ENCODE data around the gene FAM222A. TPM values are rescaled to one million over a fixed set of nuclear protein-coding genes. Genes with fewer than 3 reads are reported as not detected.

FAM222A gene
- polyA plus RNA-seq (2011; rRNA removed) (0.12 and 0.36 TPM in 2 replicates), polyA minus RNA-seq (2011; rRNA and poly(A)+ RNA removed) (0.24 and 0.31 TPM in 2 replicates)

GRCh38 chr12:109713187-109714070 is at the start of gene FAM222A:
Gene FAM222A (plus strand): TSS chr12:109713825. CDS start chr12:109744147, 30,322 bp downstream.
- TF ChIP-seq, protein P1, sequence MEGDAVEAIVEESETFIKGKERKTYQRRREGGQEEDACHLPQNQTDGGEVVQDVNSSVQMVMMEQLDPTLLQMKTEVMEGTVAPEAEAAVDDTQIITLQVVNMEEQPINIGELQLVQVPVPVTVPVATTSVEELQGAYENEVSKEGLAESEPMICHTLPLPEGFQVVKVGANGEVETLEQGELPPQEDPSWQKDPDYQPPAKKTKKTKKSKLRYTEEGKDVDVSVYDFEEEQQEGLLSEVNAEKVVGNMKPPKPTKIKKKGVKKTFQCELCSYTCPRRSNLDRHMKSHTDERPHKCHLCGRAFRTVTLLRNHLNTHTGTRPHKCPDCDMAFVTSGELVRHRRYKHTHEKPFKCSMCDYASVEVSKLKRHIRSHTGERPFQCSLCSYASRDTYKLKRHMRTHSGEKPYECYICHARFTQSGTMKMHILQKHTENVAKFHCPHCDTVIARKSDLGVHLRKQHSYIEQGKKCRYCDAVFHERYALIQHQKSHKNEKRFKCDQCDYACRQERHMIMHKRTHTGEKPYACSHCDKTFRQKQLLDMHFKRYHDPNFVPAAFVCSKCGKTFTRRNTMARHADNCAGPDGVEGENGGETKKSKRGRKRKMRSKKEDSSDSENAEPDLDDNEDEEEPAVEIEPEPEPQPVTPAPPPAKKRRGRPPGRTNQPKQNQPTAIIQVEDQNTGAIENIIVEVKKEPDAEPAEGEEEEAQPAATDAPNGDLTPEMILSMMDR (IDR thresholded peaks at IDR 0.05; ENCODE audit: insufficient read depth, low read depth, low read length), result 0 out of 2 replicates have a peak, but pooled peaks have one; percentile 8
- peak; percentile 81 for DNase-seq (ENCODE audit: low read depth)
- ChIA-PET POLR2A (no interaction called here), CTCF (interaction anchor here (0.6 kb wide), 1 partner anchor 1086 kb away, joined by 3 read pairs; no protein-coding TSS in a partner anchor)
- Histone ChIP-seq H3K36me3 (ENCODE audit: control insufficient read depth, insufficient read depth, low read length) (no peaks in the 10 kb centered on the region), H3K27me3 (ENCODE audit: control insufficient read depth, insufficient read depth, low read length) (peaks cover 15% of the 10 kb centered on the region), H3K4me3 (ENCODE audit: low read depth, low read length) (peak within 1 kb of the TSS; percentile 54)

DNA sequence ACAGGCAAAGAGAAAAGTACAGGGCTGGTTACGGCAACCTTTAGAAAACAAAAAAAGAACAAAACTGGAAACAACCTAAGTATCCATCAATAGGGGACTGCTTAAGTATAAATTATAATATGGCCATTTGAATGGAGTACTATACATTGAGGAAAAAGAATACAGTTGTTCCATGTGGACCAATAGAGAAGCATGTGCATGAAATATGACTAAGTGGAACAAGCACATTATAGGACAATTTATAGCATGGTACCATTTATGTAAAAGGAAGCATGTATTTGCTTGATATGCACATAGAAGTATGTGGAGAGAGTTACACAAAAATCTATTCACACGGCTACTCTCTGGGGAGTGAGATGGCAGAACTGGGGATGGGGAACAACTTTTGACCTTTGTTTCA is 49.2 kb upstream of the FAM222A start:
- Histone ChIP-seq H3K36me3 (ENCODE audit: control insufficient read depth, insufficient read depth, low read length) (no peaks in the 10 kb centered on the region), H3K4me3 (ENCODE audit: low read depth, low read length) (no peak overlapping the region), H3K27me3 (ENCODE audit: control insufficient read depth, insufficient read depth, low read length) (peaks cover 3% of the 10 kb centered on the region; the same call in 1 of the 2 replicates)
- ChIA-PET POLR2A (no interaction called here), CTCF (no interaction called here)
- TF ChIP-seq, protein P1 (IDR thresholded peaks at IDR 0.05; ENCODE audit: insufficient read depth, low read depth, low read length), result no peak
- no peak for DNase-seq (ENCODE audit: low read depth)

DNA sequence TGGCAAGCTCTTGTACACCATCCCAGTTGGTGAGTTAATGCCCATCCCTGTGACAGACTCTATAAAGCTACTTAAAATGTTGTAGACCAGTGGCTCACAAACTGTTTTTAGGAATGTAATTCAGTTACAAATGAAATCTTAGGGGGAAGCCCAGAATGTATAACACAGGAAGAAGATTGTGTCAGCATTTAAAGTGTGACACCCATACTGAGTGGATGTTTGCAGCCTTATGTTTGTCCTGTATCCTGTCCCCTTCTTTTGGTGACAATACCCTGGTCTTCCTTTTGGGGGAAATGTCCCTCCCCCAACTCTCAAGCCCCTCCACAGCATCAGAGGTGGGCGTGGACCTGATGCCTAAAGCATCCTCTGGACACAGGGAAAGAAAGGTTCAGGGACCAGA is 47.6 kb upstream of the FAM222A start:
- H3K27me3 ChIP-seq (ENCODE audit: control insufficient read depth, insufficient read depth, low read length), result peaks cover 3% of the 10 kb centered on the region; the same call in 1 of the 2 replicates
- CTCF ChIA-PET, result no interaction called here
- POLR2A ChIA-PET, result no interaction called here
- no peak for DNase-seq (ENCODE audit: low read depth)
- TF ChIP-seq, protein P1 (IDR thresholded peaks at IDR 0.05; ENCODE audit: insufficient read depth, low read depth, low read length), result no peak
- H3K4me3 ChIP-seq (ENCODE audit: low read depth, low read length), result no peak overlapping the region
- no peaks in the 10 kb centered on the region for H3K36me3 ChIP-seq (ENCODE audit: control insufficient read depth, insufficient read depth, low read length)

GRCh38 chr12:109670731-109671130 is 42.9 kb upstream of the FAM222A start:
- Histone ChIP-seq H3K4me3 (ENCODE audit: low read depth, low read length) (no peak overlapping the region), H3K27me3 (ENCODE audit: control insufficient read depth, insufficient read depth, low read length) (peaks cover 3% of the 10 kb centered on the region; the same call in 1 of the 2 replicates), H3K36me3 (ENCODE audit: control insufficient read depth, insufficient read depth, low read length) (no peaks in the 10 kb centered on the region)
- no peak for DNase-seq (ENCODE audit: low read depth)
- CTCF ChIA-PET, result no interaction called here
- POLR2A ChIA-PET, result no interaction called here
- TF ChIP-seq, protein P1 (IDR thresholded peaks at IDR 0.05; ENCODE audit: insufficient read depth, low read depth, low read length), result no peak

- peaks cover 4% of the 10 kb centered on the region; the same call in 1 of the 2 replicates for H3K27me3 ChIP-seq (ENCODE audit: control insufficient read depth, insufficient read depth, low read length)
- H3K4me3 ChIP-seq (ENCODE audit: low read depth, low read length), result no peak overlapping the region
- no peaks in the 10 kb centered on the region for H3K36me3 ChIP-seq (ENCODE audit: control insufficient read depth, insufficient read depth, low read length)
- ChIA-PET POLR2A (no interaction called here), CTCF (interaction anchor here (0.9 kb wide), 1 partner anchor 8 kb away, joined by 4 read pairs; no protein-coding TSS in a partner anchor)
- TF ChIP-seq, protein P1 (IDR thresholded peaks at IDR 0.05; ENCODE audit: insufficient read depth, low read depth, low read length), result no peak
- DNase-seq (ENCODE audit: low read depth), result no peak
These were observed 42.1 kb upstream of the FAM222A start for GRCh38 chr12:109671502-109671901.
